ENCODE measurements around the gene IL17A. TPM values are rescaled to one million over a fixed set of nuclear protein-coding genes. Genes with fewer than 3 reads are reported as not detected.

IL17A gene
- total RNA-seq = not detected
- not detected for polyA plus RNA-seq
- long read RNA-seq, donor 1 = 0 reads
- long read RNA-seq, donor 2 = 0 reads
- long read RNA-seq, donor 3 = 0 reads

GRCh38 chr6:52186075-52186474, at the start of gene IL17A:
Gene IL17A, plus strand, starts transcription at chr6:52186375. Its CDS starts 57 bp downstream, at chr6:52186432.
- TF ChIP-seq CTCF (IDR thresholded peaks at IDR 0.05) = no peak
- peaks cover 0 to 15% (median 0%) of the 10 kb centered on the region in 7 donors for H3K27me3 ChIP-seq
- no peak for DNase-seq
- H3K4me3 ChIP-seq = no peak within 1 kb of the TSS
- WGBS, 2 donors = 92 to 93% methylated on average over 7 of the region's 7 CpGs
- intact Hi-C loops (cut with DNase I) = no loop called here
- no peak within 1 kb of the TSS for H3K27ac ChIP-seq
- no peaks in the 10 kb centered on the region for H3K4me1 ChIP-seq
- no peaks in the 10 kb centered on the region for H3K9me3 ChIP-seq
- no peaks in the 10 kb centered on the region for H3K36me3 ChIP-seq
- ATAC-seq = no peak

- Histone ChIP-seq H3K27me3 (peaks cover 0 to 13% (median 0%) of the 10 kb centered on the region in 7 donors), H3K9me3 (no peaks in the 10 kb centered on the region), H3K27ac (no peak overlapping the region), H3K36me3 (no peaks in the 10 kb centered on the region), H3K4me3 (no peak overlapping the region), H3K4me1 (peaks cover 0 to 12% (median 0%) of the 10 kb centered on the region in 9 donors)
- TF ChIP-seq CTCF (IDR thresholded peaks at IDR 0.05) = no peak
- WGBS, 2 donors = 56 to 58% methylated on average over 12 of the region's 12 CpGs
- intact Hi-C loops (cut with DNase I) = no loop called here
- ATAC-seq (no peak), DNase-seq (no peak)
These were observed 49.2 kb upstream of the IL17A start for GRCh38 chr6:52136934-52137467.

- peaks cover 0 to 11% (median 0%) of the 10 kb centered on the region in 7 donors for H3K27me3 ChIP-seq
- intact Hi-C loops (cut with DNase I) = no loop called here
- no peak for TF ChIP-seq CTCF (IDR thresholded peaks at IDR 0.05)
- H3K27ac ChIP-seq = no peak overlapping the region
- 81 to 85% methylated on average over 4 of the region's 4 CpGs for WGBS, 2 donors
- peaks cover 0 to 12% (median 0%) of the 10 kb centered on the region in 9 donors for H3K4me1 ChIP-seq
- DNase-seq = no peak
- no peaks in the 10 kb centered on the region for H3K9me3 ChIP-seq
- no peak overlapping the region for H3K4me3 ChIP-seq
- H3K36me3 ChIP-seq = no peaks in the 10 kb centered on the region
- no peak for ATAC-seq
These were observed 47.9 kb upstream of the IL17A start for GRCh38 chr6:52138284-52138683.

- H3K4me3 ChIP-seq = no peak overlapping the region
- DNase-seq (no peak), ATAC-seq (no peak)
- no peak overlapping the region for H3K27ac ChIP-seq
- no peaks in the 10 kb centered on the region for H3K9me3 ChIP-seq
- H3K27me3 ChIP-seq = peaks cover 0 to 15% (median 0%) of the 10 kb centered on the region in 7 donors
- no peaks in the 10 kb centered on the region for H3K36me3 ChIP-seq
- intact Hi-C loops (cut with DNase I) = no loop called here
- no peak for TF ChIP-seq CTCF (IDR thresholded peaks at IDR 0.05)
- peaks cover 0 to 12% (median 0%) of the 10 kb centered on the region in 9 donors for H3K4me1 ChIP-seq
- WGBS, 2 donors = 19% methylated on average over 3 of the region's 3 CpGs
These were observed 46.0 kb upstream of the IL17A start for GRCh38 chr6:52139985-52140680.
